Kidney epithelial cell (primary cell): ENCODE results near the gene PHLPP1. TPM values are rescaled to one million over a fixed set of nuclear protein-coding genes. Genes with fewer than 3 reads are reported as not detected.

Experiments
- DNase-seq: peaks from one replicate; pipeline ENCODE4 v3.0.0-alpha.2; 2010; ENCODE audit warnings: low read depth
- H3K27me3 ChIP-seq: 2 replicates; pipeline ENCODE4 v1.6.0; 2011; ENCODE audit warnings: low read length; ENCODE audit not compliant: control insufficient read depth, insufficient read depth
- H3K36me3 ChIP-seq: 2 replicates; pipeline ENCODE4 v1.5.1; 2011; ENCODE audit warnings: low read length; ENCODE audit not compliant: control insufficient read depth, insufficient read depth
- H3K4me3 ChIP-seq: 2 replicates; pipeline ENCODE4 v1.5.1; 2011; ENCODE audit warnings: low read depth, mild to moderate bottlenecking, control low read depth, low read length
- total RNA-seq: library from RNA; depleted of rRNA; stranded (reverse); fragments of >200 nt; gene quantifications from 2 replicates; pipeline ENCODE4 v1.2.3, GENCODE V29; 2015
- TF ChIP-seq, protein P1 (sequence below): IDR thresholded peaks from 2 replicates; pipeline ENCODE4 v1.5.1; 2011; ENCODE audit warnings: mild to moderate bottlenecking, moderate library complexity, low read length, control low read depth, inconsistent platforms; ENCODE audit not compliant: insufficient read depth, poor library complexity, severe bottlenecking

PHLPP1 gene
- total RNA-seq, 1 donor from 2014 or later: 4.4 TPM

DNA sequence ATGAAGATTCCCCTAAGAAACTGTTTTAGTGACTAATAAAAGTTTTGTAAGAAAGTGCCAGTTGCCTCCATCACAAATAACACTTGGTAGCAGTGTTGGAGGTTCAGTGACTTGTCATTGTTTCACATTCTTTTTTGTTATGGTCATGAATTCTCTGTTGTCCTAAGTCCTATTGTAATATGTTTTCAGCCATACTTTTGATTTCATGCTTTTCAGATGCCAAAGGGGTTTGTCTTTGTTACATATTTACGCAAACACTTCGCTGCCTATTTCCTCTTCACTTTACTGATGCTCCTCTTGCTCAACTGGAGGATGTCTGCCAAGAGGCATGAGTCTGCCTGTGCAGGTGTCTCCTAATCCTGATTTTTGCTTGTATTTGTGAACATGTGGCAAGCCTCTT lies 66.6 kb downstream of the PHLPP1 start:
- TF ChIP-seq, protein P1, sequence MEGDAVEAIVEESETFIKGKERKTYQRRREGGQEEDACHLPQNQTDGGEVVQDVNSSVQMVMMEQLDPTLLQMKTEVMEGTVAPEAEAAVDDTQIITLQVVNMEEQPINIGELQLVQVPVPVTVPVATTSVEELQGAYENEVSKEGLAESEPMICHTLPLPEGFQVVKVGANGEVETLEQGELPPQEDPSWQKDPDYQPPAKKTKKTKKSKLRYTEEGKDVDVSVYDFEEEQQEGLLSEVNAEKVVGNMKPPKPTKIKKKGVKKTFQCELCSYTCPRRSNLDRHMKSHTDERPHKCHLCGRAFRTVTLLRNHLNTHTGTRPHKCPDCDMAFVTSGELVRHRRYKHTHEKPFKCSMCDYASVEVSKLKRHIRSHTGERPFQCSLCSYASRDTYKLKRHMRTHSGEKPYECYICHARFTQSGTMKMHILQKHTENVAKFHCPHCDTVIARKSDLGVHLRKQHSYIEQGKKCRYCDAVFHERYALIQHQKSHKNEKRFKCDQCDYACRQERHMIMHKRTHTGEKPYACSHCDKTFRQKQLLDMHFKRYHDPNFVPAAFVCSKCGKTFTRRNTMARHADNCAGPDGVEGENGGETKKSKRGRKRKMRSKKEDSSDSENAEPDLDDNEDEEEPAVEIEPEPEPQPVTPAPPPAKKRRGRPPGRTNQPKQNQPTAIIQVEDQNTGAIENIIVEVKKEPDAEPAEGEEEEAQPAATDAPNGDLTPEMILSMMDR: no peak
- DNase-seq: no peak

DNA sequence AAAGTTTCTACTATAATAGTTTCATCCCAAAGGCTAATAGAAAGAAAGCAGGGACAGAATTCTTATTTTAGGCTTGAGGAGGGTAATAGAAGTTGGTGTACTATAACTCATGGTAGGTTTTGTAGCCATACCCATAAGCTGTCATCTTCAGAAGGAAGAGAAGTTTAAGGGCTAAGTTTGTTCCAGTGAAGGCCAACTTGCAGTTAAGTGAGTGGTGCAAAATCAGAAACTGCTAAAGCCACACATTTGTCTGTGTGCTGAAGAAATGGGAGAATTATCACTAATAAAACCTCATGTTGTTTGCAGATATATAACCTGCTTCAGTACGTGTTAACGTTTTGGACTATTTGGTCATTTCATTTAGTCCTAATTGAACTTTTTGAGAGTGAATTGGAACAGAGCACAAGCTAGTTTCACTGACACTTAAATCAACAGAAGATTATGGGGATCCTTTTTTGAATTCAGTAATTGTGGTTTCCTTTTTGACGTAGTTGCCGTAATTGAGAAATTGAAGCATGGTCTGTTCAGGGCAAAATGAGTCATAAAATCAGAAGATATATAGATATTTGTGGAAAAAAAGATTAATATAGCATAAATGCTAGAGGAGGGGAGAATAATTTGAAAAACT lies 69.1 kb downstream of the PHLPP1 start:
- no peak overlapping the region for H3K4me3 ChIP-seq
- no peaks in the 10 kb centered on the region for H3K27me3 ChIP-seq
- DNase-seq: no peak
- TF ChIP-seq, protein P1: no peak
- no peaks in the 10 kb centered on the region for H3K36me3 ChIP-seq

More for the DNA sequence above, 66.6 kb downstream of the PHLPP1 start:
- Histone ChIP-seq H3K36me3 (no peaks in the 10 kb centered on the region), H3K27me3 (no peaks in the 10 kb centered on the region), H3K4me3 (no peak overlapping the region)

DNA sequence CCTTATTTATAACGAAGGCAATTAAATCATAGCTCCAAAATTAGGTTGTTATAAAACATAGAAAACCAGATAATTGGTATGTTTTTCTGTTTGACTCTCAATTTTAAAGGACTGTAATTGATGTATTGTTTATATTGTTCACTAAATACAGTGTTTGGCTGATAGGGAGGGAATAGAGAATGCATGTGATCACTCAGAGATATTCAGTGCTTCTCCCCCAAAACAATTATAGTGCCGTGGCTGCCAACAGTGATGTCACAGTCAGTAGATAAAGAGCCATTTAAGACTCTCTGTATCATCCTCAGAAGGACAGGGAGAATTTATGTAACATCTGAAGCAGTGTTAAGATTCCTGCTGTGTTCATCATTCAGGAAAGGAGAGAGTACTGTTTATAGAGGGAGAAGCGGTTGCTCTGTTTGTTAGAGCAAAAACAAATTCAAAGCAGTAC lies 69.6 kb downstream of the PHLPP1 start:
- Histone ChIP-seq H3K27me3 (no peaks in the 10 kb centered on the region), H3K36me3 (no peaks in the 10 kb centered on the region), H3K4me3 (no peak overlapping the region)
- TF ChIP-seq, protein P1: no peak
- no peak for DNase-seq

DNA sequence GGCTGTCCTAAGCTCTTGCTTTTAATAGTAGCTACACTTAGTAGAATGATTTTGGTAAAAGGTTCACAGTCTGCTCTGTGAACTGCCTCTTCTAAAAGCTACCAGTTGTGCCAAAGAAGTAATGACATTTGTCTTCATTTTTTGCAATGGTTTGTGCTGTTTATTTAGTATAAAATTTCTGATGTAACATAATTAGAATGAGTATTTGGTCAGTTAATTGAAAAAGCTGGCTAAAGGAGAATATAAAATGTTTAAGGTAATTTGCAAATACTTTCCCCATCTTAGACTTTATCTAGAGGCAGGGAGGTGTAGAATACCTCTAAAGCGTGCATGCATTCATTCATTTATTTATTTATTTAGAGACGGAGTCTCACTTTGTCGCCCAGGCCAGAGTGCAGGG lies 71.3 kb downstream of the PHLPP1 start:
- no peaks in the 10 kb centered on the region for H3K36me3 ChIP-seq
- no peaks in the 10 kb centered on the region for H3K27me3 ChIP-seq
- no peak for DNase-seq
- H3K4me3 ChIP-seq: no peak overlapping the region
- TF ChIP-seq, protein P1: no peak

DNA sequence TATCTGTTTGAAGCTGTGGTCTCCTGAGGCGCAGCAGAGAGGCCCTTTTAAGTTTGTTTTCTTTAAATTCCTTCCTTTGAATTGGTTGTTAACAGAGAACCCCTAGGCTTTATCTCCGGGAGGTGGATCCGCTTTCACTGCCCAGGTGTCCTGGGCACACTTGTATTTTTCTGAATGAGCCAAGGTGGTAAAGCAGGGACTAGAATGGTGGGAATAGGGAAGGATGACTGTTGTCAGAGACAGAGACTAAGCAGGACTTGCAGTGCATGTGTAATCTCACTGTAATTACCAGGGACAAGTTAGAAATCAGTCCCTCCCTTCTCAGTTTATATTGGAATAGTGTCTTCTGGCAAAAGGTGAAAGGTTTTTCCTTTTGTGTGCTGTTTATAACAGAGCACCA lies 72.8 kb downstream of the PHLPP1 start:
- Histone ChIP-seq H3K4me3 (no peak overlapping the region), H3K36me3 (no peaks in the 10 kb centered on the region), H3K27me3 (no peaks in the 10 kb centered on the region)
- no peak for DNase-seq
- TF ChIP-seq, protein P1: no peak

DNA sequence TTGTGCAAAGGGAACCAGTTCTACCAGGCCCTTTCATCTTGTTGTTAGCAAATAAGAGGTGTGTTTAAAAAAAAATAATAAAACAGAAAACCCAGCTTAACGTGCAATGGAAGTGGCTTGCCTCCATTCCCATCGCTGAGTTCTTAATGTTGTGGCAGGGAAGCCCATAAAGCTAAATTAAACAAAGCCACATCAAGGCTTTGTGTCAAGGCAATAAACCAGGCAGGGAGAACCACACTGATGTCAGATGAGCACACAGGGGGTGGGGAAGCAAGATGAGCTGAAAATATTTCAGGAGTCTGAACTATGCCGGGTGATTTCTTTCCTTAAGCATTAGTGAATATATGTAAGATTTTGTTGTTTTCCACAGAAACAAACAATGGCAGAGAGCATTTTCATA lies 73.5 kb downstream of the PHLPP1 start:
- TF ChIP-seq, protein P1: no peak
- DNase-seq: peak; percentile 35
- Histone ChIP-seq H3K4me3 (no peak overlapping the region), H3K36me3 (no peaks in the 10 kb centered on the region), H3K27me3 (no peaks in the 10 kb centered on the region)
